Gastrocnemius medialis (tissue), 4 donors: ENCODE data around the gene AP5S1.

Experiments used
- POLR2A ChIP-seq, 2 donors: fragments of 450-650 bp; IDR thresholded peaks; one replicate each; pipeline ENCODE4 v1.6.1; 2017; ENCODE audit warnings: antibody characterized with exemption in 2 of 2, mild to moderate bottlenecking in 2 of 2, moderate library complexity in 2 of 2
- TF ChIP-seq, protein P1 (sequence below), 5 experiments: fragments of 450-650 bp in 3 of 5; fragments of 200-600 bp in 2 of 5; sonication (generic) in 2 of 5; IDR thresholded peaks in 4 of 5; conservative IDR thresholded peaks in 1 of 5; 1 replicate in 4 of 5; 2 replicates in 1 of 5; pipeline ENCODE4 v1.5.1; 2016 to 2019; ENCODE audit warnings: antibody characterized with exemption in 5 of 5, mild to moderate bottlenecking in 3 of 5, moderate library complexity in 3 of 5

DNA sequence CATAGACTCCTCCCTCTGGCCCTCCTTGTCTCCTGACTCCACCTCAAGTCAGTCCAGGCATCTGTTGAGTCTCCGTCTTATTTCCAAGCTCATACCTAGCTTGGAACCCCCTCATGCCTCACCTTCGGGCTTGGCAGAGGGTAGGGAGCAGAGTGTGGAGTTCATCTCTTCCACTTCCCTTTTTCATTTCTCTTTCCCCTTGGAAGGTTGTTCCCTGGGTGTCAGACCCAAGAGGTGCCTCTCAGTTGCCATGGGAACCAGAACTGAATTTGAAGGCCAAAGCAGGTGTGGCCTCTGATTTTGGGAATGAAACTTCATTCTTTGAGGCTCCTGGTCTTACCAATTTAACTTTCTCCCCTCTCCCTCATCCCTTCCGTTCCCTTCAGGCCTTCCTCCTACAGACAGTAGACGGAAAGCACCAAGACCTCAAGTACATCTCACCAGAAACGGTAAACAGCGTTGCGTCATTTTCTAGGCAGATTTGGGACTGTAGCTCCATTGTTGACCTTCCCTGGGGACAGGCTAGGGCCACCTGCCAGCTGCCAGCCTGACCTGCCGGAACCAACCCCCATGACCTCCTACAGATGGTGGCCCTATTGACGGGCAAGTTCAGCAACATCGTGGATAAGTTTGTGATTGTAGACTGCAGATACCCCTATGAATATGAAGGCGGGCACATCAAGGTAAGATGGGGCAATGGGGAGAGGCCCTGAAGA, 17.7 kb upstream of the AP5S1 start:
- TF ChIP-seq, protein P1, sequence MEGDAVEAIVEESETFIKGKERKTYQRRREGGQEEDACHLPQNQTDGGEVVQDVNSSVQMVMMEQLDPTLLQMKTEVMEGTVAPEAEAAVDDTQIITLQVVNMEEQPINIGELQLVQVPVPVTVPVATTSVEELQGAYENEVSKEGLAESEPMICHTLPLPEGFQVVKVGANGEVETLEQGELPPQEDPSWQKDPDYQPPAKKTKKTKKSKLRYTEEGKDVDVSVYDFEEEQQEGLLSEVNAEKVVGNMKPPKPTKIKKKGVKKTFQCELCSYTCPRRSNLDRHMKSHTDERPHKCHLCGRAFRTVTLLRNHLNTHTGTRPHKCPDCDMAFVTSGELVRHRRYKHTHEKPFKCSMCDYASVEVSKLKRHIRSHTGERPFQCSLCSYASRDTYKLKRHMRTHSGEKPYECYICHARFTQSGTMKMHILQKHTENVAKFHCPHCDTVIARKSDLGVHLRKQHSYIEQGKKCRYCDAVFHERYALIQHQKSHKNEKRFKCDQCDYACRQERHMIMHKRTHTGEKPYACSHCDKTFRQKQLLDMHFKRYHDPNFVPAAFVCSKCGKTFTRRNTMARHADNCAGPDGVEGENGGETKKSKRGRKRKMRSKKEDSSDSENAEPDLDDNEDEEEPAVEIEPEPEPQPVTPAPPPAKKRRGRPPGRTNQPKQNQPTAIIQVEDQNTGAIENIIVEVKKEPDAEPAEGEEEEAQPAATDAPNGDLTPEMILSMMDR (IDR thresholded peaks at IDR 0.05 in 4 of 5, conservative IDR thresholded peaks at IDR 0.05 in 1 of 5), result no peak
- TF ChIP-seq POLR2A (IDR thresholded peaks at IDR 0.05), result no peak
